SK-N-SH (cell line): ENCODE measurements around the gene MVD.

Source experiments
- CTCF ChIP-seq: fragments of 200-600 bp; sonication (generic); IDR thresholded peaks from 2 replicates; pipeline ENCODE4 v1.6.1; 2017; ENCODE audit warnings: antibody characterized with exemption, mild to moderate bottlenecking, moderate library complexity
- EP300 ChIP-seq, 2 experiments: IDR thresholded peaks; 2 replicates each; pipeline versions ENCODE4 v1.4.0 to v1.6.1; 2012; ENCODE audit warnings: borderline replicate concordance in 1 of 2, low read depth in 1 of 2, low read length in 1 of 2

DNA sequence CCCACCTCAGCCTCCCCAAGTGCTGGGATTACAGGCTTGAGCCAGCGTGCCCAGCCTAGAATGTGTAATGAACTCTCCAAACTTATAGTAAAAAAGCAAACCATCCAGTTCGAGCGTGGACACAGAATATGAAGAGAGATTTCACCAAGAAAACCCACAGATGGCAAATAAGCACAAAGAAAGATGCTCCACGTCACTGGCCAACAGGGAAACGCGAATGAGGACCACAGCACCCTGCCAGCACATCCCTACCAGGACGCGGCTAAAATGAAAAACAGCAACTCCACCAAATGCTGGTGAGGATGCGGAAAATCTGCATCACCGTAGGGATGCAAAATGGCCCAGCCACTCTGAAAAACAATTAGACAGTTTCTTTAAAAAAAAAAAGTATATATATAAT, 1.4 kb downstream of the MVD start:
- TF ChIP-seq CTCF (no peak), EP300 (IDR thresholded peaks at IDR 0.05; ENCODE audit: borderline replicate concordance in 1 of 2, low read depth in 1 of 2, low read length in 1 of 2) (no peak)
